ENCODE results near the gene ZNF445. TPM values are rescaled to one million over a fixed set of nuclear protein-coding genes. Genes with fewer than 3 reads are reported as not detected.

The ZNF445 gene
- total and polyA plus RNA-seq, 9 of the 15 experiments (the other 6 are each of a cell fraction or from before 2014, with no cell fraction given) = 1.2 to 26.9 (median 10.6) TPM

DNA sequence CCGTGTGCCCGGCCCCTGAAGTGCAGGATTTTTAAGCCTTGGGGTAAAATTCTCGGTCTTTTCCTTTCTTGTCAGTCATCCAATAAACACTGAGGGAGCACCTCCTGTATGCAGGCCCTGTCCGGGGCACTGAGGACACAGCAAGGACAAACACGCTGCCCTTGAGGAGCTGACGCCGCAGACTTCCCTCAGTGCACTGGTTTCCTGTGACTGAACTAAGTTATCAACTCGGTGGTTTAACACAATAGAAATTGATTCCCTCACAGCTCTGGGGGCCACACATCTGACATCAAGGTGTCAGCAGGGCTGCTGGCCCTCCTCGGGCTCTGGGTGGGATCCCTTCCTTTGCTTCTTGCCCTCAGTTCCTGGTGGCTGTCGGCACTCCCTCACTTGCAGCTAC, 65.1 kb downstream of the ZNF445 start (continued):
- TF ChIP-seq BRF1 (IDR thresholded peaks at IDR 0.05; ENCODE audit: borderline replicate concordance, extremely low read depth, insufficient read length) (no peak), ZNF384 (IDR thresholded peaks at IDR 0.05; ENCODE audit: low read depth, low read length) (no peak), ZNF445 (CRISPR knock-in tag; IDR thresholded peaks at IDR 0.05; ENCODE audit: low read depth) (no peak), EWSR1 (IDR thresholded peaks at IDR 0.05; ENCODE audit: borderline replicate concordance, low read depth, partially characterized antibody) (no peak)

- ChIA-PET CTCF (ENCODE audit: low intra/inter-chr PET ratio) (no interaction called here), POLR2A (interaction anchor here (0.5 to 0.7 kb wide), 4 partner anchors 9 to 1533 kb away, joined by 3 read pairs; no protein-coding TSS in a partner anchor)
- ATAC-seq (peak; percentile 24; the same call in 2 of the 3 replicates), DNase-seq (ENCODE audit: extremely low read depth in 1 of 4, low spot score in 3 of 4) (no peak), FAIRE-seq (no peak)
- Histone ChIP-seq H3K27ac (ENCODE audit: extremely low read depth, low read depth, low read length) (no peak overlapping the region), H3K9me3 (replicated peaks; ENCODE audit: control insufficient read depth, insufficient read depth, low read depth, low read length) (no peaks in the 10 kb centered on the region), H3K4me2 (ENCODE audit: insufficient read depth, low read length) (no peak overlapping the region), H3K9me1 (ENCODE audit: control insufficient read depth, insufficient read depth, low read length) (no peaks in the 10 kb centered on the region), H2AFZ (ENCODE audit: low read depth, low read length) (no peak overlapping the region), H3K36me3 (ENCODE audit: control insufficient read depth, insufficient read depth, low read length) (no peaks in the 10 kb centered on the region), H3K79me2 (ENCODE audit: control insufficient read depth, insufficient read depth, low read length) (no peaks in the 10 kb centered on the region), H3K4me3 (no peak overlapping the region), H3K9ac (ENCODE audit: insufficient read depth in 1 of 2, low read depth in 2 of 2, low read length in 2 of 2) (peak overlapping the region in 1 of 2 experiments; percentile 69; a peak in 2 of 4 replicates), H4K20me1 (replicated peaks; ENCODE audit: control insufficient read depth, insufficient read depth, low read length) (no peaks in the 10 kb centered on the region), H3K27me3 (ENCODE audit: control insufficient read depth in 2 of 2, insufficient read depth in 2 of 2, low read length in 2 of 2) (no peaks in the 10 kb centered on the region), H3K4me1 (replicated peaks in 1 of 2; ENCODE audit: control insufficient read depth in 2 of 2, insufficient read depth in 2 of 2, low read length in 2 of 2) (peaks cover 0 to 18% of the 10 kb centered on the region in 2 experiments; a peak in 2 of 5 replicates)
- in situ Hi-C loops (cut with MboI) = no loop called here
- intact Hi-C loops (cut with micrococcal nuclease) = no loop called here
- 60% methylated on average over 11 of the region's 11 CpGs for WGBS (ENCODE audit: insufficient coverage, low coverage, missing lambda C conversion rate)
- BruUV-seq (replicated peaks) = no TSS peak
- TF ChIP-seq DIDO1 (tag; IDR thresholded peaks at IDR 0.05; ENCODE audit: low read depth) (no peak), NCOA4 (IDR thresholded peaks at IDR 0.05; ENCODE audit: partially characterized antibody) (no peak), TRIM24 (IDR thresholded peaks at IDR 0.05) (no peak), GABPB1 (CRISPR knock-in tag; IDR thresholded peaks at IDR 0.05) (no peak), MYBL2 (IDR thresholded peaks at IDR 0.05; ENCODE audit: low read depth) (no peak), MYBL2 (CRISPR knock-in tag; IDR thresholded peaks at IDR 0.05; ENCODE audit: borderline replicate concordance) (no peak), TAF1 (IDR thresholded peaks at IDR 0.05; ENCODE audit: control insufficient read depth, extremely low read depth, insufficient read depth, low read length, severe bottlenecking) (no peak), CHD1 (IDR thresholded peaks at IDR 0.05; ENCODE audit: low read length) (no peak), CHCHD3 (CRISPR knock-in tag; IDR thresholded peaks at IDR 0.05) (no peak), ZNF143 (CRISPR knock-in tag; IDR thresholded peaks at IDR 0.05) (no peak), RCOR1 (IDR thresholded peaks at IDR 0.05; ENCODE audit: borderline replicate concordance in 1 of 2, low read depth in 2 of 2, low read length in 2 of 2) (no peak), EWSR1 (IDR thresholded peaks at IDR 0.05; ENCODE audit: borderline replicate concordance, low read depth, partially characterized antibody) (no peak), SREBF2 (CRISPR knock-in tag; IDR thresholded peaks at IDR 0.05) (no peak), ZNF140 (CRISPR knock-in tag; IDR thresholded peaks at IDR 0.05) (no peak), HDAC1 (IDR thresholded peaks at IDR 0.05) (no peak), HNRNPH1 (optimal IDR thresholded peaks at IDR 0.05; ENCODE audit: low read depth, low read length) (no peak)
- TF ChIP-seq, protein P1, sequence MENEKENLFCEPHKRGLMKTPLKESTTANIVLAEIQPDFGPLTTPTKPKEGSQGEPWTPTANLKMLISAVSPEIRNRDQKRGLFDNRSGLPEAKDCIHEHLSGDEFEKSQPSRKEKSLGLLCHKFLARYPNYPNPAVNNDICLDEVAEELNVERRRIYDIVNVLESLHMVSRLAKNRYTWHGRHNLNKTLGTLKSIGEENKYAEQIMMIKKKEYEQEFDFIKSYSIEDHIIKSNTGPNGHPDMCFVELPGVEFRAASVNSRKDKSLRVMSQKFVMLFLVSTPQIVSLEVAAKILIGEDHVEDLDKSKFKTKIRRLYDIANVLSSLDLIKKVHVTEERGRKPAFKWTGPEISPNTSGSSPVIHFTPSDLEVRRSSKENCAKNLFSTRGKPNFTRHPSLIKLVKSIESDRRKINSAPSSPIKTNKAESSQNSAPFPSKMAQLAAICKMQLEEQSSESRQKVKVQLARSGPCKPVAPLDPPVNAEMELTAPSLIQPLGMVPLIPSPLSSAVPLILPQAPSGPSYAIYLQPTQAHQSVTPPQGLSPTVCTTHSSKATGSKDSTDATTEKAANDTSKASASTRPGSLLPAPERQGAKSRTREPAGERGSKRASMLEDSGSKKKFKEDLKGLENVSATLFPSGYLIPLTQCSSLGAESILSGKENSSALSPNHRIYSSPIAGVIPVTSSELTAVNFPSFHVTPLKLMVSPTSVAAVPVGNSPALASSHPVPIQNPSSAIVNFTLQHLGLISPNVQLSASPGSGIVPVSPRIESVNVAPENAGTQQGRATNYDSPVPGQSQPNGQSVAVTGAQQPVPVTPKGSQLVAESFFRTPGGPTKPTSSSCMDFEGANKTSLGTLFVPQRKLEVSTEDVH (IDR thresholded peaks at IDR 0.05; ENCODE audit: low read depth, partially characterized antibody) = no peak
These were observed 66.3 kb downstream of the ZNF445 start for GRCh38 chr3:44411031-44411645.

Measured in K562 (cell line).